ENCODE results near the gene PI16. TPM values are rescaled to one million over a fixed set of nuclear protein-coding genes. Genes with fewer than 3 reads are reported as not detected.

Gene PI16, protein sequence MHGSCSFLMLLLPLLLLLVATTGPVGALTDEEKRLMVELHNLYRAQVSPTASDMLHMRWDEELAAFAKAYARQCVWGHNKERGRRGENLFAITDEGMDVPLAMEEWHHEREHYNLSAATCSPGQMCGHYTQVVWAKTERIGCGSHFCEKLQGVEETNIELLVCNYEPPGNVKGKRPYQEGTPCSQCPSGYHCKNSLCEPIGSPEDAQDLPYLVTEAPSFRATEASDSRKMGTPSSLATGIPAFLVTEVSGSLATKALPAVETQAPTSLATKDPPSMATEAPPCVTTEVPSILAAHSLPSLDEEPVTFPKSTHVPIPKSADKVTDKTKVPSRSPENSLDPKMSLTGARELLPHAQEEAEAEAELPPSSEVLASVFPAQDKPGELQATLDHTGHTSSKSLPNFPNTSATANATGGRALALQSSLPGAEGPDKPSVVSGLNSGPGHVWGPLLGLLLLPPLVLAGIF
- 0.14 TPM in 1 of 2 replicates, not detected in the other for total RNA-seq

DNA sequence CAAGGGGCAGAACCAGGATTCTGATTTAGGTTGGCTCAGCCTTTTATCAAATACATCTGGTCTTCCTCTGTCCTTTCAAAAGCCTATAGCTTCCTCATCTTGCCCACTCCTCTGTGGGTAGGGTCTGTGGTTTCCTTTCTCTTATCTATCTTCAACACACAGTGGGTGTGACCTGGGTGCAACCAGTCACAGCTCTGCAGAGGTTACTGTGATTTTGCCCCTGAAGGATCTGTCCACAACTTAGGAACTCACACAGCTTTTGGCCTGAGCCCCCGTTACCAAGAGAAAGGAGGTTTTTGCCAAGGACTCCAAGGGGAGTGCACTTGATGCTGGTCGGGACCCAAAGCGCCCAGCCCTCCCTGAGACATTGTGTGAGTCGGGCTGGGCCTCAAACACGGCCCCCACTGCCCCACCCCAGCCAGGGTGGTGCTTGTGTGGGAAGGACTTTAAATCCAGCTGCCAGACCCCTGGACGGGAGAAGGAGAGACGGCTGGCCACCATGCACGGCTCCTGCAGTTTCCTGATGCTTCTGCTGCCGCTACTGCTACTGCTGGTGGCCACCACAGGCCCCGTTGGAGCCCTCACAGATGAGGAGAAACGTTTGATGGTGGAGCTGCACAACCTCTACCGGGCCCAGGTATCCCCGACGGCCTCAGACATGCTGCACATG, at the start of gene PI16:
TSS of gene PI16 (plus strand) at position 477 of the 670 bp plus-strand sequence. CDS start at position 500, 23 bp downstream.

GRCh38 chr6:36985808-36986703, 31.5 kb downstream of the PI16 start, which contains the start of gene MTCH1:
Gene MTCH1 (minus strand): TSS chr6:36986196. CDS start chr6:36986173, 23 bp downstream.

DNA sequence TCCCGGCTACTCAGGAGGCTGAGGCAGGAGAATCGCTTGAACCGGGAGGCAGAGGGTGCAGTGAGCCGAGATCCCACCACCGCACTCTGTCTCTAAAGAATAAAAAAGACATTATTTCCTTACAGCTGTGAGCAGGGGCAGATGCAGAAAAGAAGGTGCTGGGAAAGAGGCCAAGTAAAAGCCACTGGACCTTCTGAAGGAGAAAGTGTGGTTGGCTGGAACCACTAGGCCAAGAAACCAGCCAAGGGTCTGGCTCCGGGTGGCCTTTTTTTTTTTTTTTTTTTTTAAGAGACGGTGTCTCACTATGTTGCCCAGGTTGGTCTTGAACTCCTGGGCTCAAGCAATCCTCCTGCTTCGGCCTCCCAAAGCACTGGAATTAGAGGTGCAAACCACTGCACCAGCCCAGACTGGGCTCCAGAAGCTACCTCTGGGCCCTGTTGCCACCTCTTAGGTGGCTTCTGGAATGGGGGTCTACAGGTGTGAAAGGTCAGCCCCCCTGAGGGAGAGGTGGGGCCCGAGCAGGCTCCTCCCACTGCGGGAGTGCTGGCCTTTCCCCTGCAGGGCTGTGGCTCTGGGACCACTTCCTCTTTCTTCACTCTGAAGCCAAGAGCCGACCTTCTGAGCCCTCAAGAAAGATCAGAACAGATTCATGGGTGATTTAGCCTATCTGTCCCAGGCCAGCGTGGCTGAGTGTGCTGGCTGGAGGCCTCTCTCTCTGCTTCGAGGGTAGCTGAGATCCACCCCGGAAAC, 50.7 kb downstream of the PI16 start, which contains the start of gene FGD2:
TSS of gene FGD2 (plus strand) at position 595 of the 750 bp plus-strand sequence. CDS start 163 bp downstream, outside the sequence.

Other genes starting within 250 kb of the PI16 start
- gene CPNE5, start 115.3 kb upstream of the PI16 start, total RNA-seq, result 0.14 and 0.66 TPM in 2 replicates
- 31.7 and 41.5 TPM in 2 replicates for gene PPIL1, start 79.9 kb upstream of the PI16 start, total RNA-seq
- 46.4 and 71.9 TPM in 2 replicates for gene C6orf89, start 68.8 kb upstream of the PI16 start, total RNA-seq
- 272 and 388 TPM in 2 replicates for gene MTCH1, start 31.5 kb downstream of the PI16 start, total RNA-seq
- not detected in 2 replicates for gene FGD2, start 50.9 kb downstream of the PI16 start, total RNA-seq
- gene PIM1, start 215.4 kb downstream of the PI16 start, total RNA-seq, result 8.9 and 28.2 TPM in 2 replicates

All from placental pericyte (primary cell).